H1 (cell line): ENCODE results near the gene CHCHD6. TPM values are rescaled to one million over a fixed set of nuclear protein-coding genes. Genes with fewer than 3 reads are reported as not detected.

Experiments used
- ATF3 ChIP-seq: IDR thresholded peaks from 2 replicates; pipeline ENCODE4 v1.6.1; 2011; ENCODE audit warnings: low read depth, mild to moderate bottlenecking, low read length; ENCODE audit not compliant: insufficient read depth
- CHD7 ChIP-seq: fragments of 300-600 bp; sonication (generic); IDR thresholded peaks from 2 replicates; pipeline ENCODE4 v1.7.1; 2012; ENCODE audit warnings: low read length, moderate library complexity, mild to moderate bottlenecking, inconsistent platforms; ENCODE audit not compliant: insufficient replicate concordance
- CREB1 ChIP-seq: IDR thresholded peaks from 2 replicates; pipeline ENCODE4 v1.6.1; 2012; ENCODE audit warnings: inconsistent platforms
- SP2 ChIP-seq: IDR thresholded peaks from 2 replicates; pipeline ENCODE4 v1.6.1; 2012; ENCODE audit warnings: mild to moderate bottlenecking, low read length, inconsistent platforms
- YY1 ChIP-seq: IDR thresholded peaks from 2 replicates; pipeline ENCODE4 v1.6.1; 2011; ENCODE audit warnings: low read depth, mild to moderate bottlenecking, low read length
- polyA plus RNA-seq, 7 experiments: library from polyadenylated mRNA; depleted of rRNA in 3 of 7; stranded (reverse) in 5 of 7; unstranded in 2 of 7; fragments of >200 nt in 5 of 7; fragments of 200-250 nt in 2 of 7; gene quantifications; 1 replicate in 5 of 7; 2 replicates in 1 of 7; 4 replicates in 1 of 7; pipeline versions ENCODE4 v1.2.1 to v1.2.3, GENCODE V29; 2011 to 2013; ENCODE audit warnings: missing spikeins in 2 of 7, mixed read lengths in 2 of 7
- total RNA-seq: library from RNA; stranded (reverse); fragmentation: NEBNext Ultra II Directional; extraction: Animal tissue kit (Norgen Biotek cat#: 25700); gene quantifications from 2 replicates; pipeline ENCODE4 v1.2.1, GENCODE V29; 2021

CHCHD6 gene
- total and polyA plus RNA-seq, 2 of the 8 experiments (the other 6 are each of a cell fraction or from before 2014, with no cell fraction given), result 32.4 to 37.6 TPM

- TF ChIP-seq YY1 (no peak), CREB1 (no peak), CHD7 (no peak), SP2 (no peak), ATF3 (no peak)
These were observed 210.2 kb downstream of the CHCHD6 start (continued) for GRCh38 chr3:126914226-126914625.
